Gastroesophageal sphincter (tissue), 4 donors: ENCODE data around the gene NAALADL2. TPM values are rescaled to one million over a fixed set of nuclear protein-coding genes. Genes with fewer than 3 reads are reported as not detected.

Source experiments
- ATAC-seq: fragments of 150-250 bp; one replicate; pipeline ENCODE4 v1.9.1; 2016; ENCODE audit warnings: mild to moderate bottlenecking, moderate library complexity
- H3K27ac ChIP-seq, 4 donors: fragments of 200-600 bp; sonication (generic) in 3 of 4; 1 replicate in 3 of 4; 2 replicates in 1 of 4; pipeline ENCODE4 v1.5.1; 2016 to 2019
- H3K27me3 ChIP-seq: fragments of 200-600 bp; sonication (generic); one replicate; pipeline ENCODE4 v1.5.1; 2019
- H3K36me3 ChIP-seq, 2 donors: fragments of 200-600 bp; sonication (generic); one replicate each; pipeline ENCODE4 v1.5.1; 2019; ENCODE audit warnings: control low read depth in 1 of 2
- H3K4me1 ChIP-seq, 3 donors: fragments of 200-600 bp; sonication (generic); 1 replicate in 2 of 3; 2 replicates in 1 of 3; pipeline ENCODE4 v1.5.1; 2016 to 2019; ENCODE audit warnings: control low read depth in 2 of 3
- H3K4me3 ChIP-seq, 2 donors: fragments of 200-600 bp; sonication (generic); one replicate each; pipeline ENCODE4 v1.5.1; 2019; ENCODE audit warnings: mild to moderate bottlenecking in 1 of 2, moderate library complexity in 1 of 2
- H3K9me3 ChIP-seq, 3 donors: fragments of 200-600 bp; sonication (generic); one replicate each; pipeline ENCODE4 v1.5.1; 2017 to 2019; ENCODE audit warnings: control low read depth in 2 of 3
- CTCF ChIP-seq, 4 experiments: fragments of 200-600 bp in 2 of 4; fragments of 450-650 bp in 2 of 4; sonication (generic) in 1 of 4; IDR thresholded peaks; one replicate each; pipeline ENCODE4 v1.5.1; 2017 to 2019; ENCODE audit warnings: antibody characterized with exemption in 4 of 4, mild to moderate bottlenecking in 2 of 4, moderate library complexity in 2 of 4
- EP300 ChIP-seq: sonication (generic); formaldehyde crosslinking; IDR thresholded peaks from one replicate; pipeline ENCODE4 v1.6.1; 2017; ENCODE audit warnings: antibody characterized with exemption, mild to moderate bottlenecking
- POLR2A ChIP-seq, 2 donors: fragments of 450-650 bp; IDR thresholded peaks; one replicate each; pipeline ENCODE4 v1.6.1; 2017; ENCODE audit warnings: antibody characterized with exemption in 2 of 2, mild to moderate bottlenecking in 2 of 2, moderate library complexity in 1 of 2
- POLR2AphosphoS5 ChIP-seq: sonication (generic); formaldehyde crosslinking; IDR thresholded peaks from one replicate; pipeline ENCODE4 v1.6.1; 2017; ENCODE audit warnings: antibody characterized with exemption
- WGBS, 2 donors: methylation state at CpG; one replicate each; pipeline ENCODE4 v1.1.5; 2018; ENCODE audit warnings: low coverage in 1 of 2; 5-methylcytosine and 5-hydroxymethylcytosine counted together
- total RNA-seq, 4 donors: library from RNA; depleted of rRNA; stranded (reverse); fragments of >200 nt; gene quantifications; one replicate each; pipeline ENCODE4 v1.1.0, GENCODE V29; 2016

Gene NAALADL2
- total RNA-seq, 4 donors from 2014 or later: 3.1 to 7.4 (median 6.2) TPM

GRCh38 chr3:175837962-175838361, 978.8 kb downstream of the NAALADL2 start:
- no peaks in the 10 kb centered on the region for H3K9me3 ChIP-seq
- H3K4me3 ChIP-seq: no peak overlapping the region
- 39 to 50% methylated on average over 2 of the region's 2 CpGs for WGBS, 2 donors
- H3K27me3 ChIP-seq: no peaks in the 10 kb centered on the region
- TF ChIP-seq CTCF (IDR thresholded peaks at IDR 0.05): no peak
- TF ChIP-seq POLR2AphosphoS5: no peak
- no peak for TF ChIP-seq POLR2A (IDR thresholded peaks at IDR 0.05)
- TF ChIP-seq EP300: no peak
- H3K4me1 ChIP-seq: no peaks in the 10 kb centered on the region
- no peak for ATAC-seq
- no peaks in the 10 kb centered on the region for H3K36me3 ChIP-seq
- H3K27ac ChIP-seq: no peak overlapping the region

- Histone ChIP-seq H3K4me3 (no peak overlapping the region), H3K36me3 (no peaks in the 10 kb centered on the region), H3K27ac (no peak overlapping the region), H3K27me3 (no peaks in the 10 kb centered on the region), H3K9me3 (no peaks in the 10 kb centered on the region), H3K4me1 (no peaks in the 10 kb centered on the region)
- TF ChIP-seq POLR2AphosphoS5 (no peak), POLR2A (IDR thresholded peaks at IDR 0.05) (no peak), CTCF (IDR thresholded peaks at IDR 0.05) (no peak), EP300 (no peak)
- WGBS, 2 donors: 13 to 25% methylated on average over 2 of the region's 2 CpGs
- no peak for ATAC-seq
These were observed 980.4 kb downstream of the NAALADL2 start for GRCh38 chr3:175839366-175840005.

GRCh38 chr3:175851541-175851940, 992.4 kb downstream of the NAALADL2 start:
- no peak overlapping the region for H3K4me3 ChIP-seq
- no peak for TF ChIP-seq POLR2AphosphoS5
- TF ChIP-seq EP300: no peak
- TF ChIP-seq POLR2A (IDR thresholded peaks at IDR 0.05): no peak
- no peak for TF ChIP-seq CTCF (IDR thresholded peaks at IDR 0.05)
- H3K27ac ChIP-seq: no peak overlapping the region
- H3K4me1 ChIP-seq: no peaks in the 10 kb centered on the region
- H3K36me3 ChIP-seq: no peaks in the 10 kb centered on the region
- H3K27me3 ChIP-seq: no peaks in the 10 kb centered on the region
- no peak for ATAC-seq
- no peaks in the 10 kb centered on the region for H3K9me3 ChIP-seq
- 62 to 72% methylated on average over 7 of the region's 7 CpGs for WGBS, 2 donors

- Histone ChIP-seq H3K9me3 (no peaks in the 10 kb centered on the region), H3K27me3 (no peaks in the 10 kb centered on the region), H3K27ac (no peak overlapping the region), H3K4me3 (no peak overlapping the region), H3K4me1 (no peaks in the 10 kb centered on the region), H3K36me3 (no peaks in the 10 kb centered on the region)
- no peak for ATAC-seq
- TF ChIP-seq POLR2AphosphoS5: no peak
- TF ChIP-seq POLR2A (IDR thresholded peaks at IDR 0.05): no peak
- TF ChIP-seq EP300: no peak
- TF ChIP-seq CTCF (IDR thresholded peaks at IDR 0.05): no peak
- whole genome bisulfite sequencing, 2 donors: 85 to 96% methylated on average over 1 of the region's 1 CpG
These were observed 993.4 kb downstream of the NAALADL2 start for GRCh38 chr3:175852560-175852959.

GRCh38 chr3:175857666-175858270, 998.6 kb downstream of the NAALADL2 start:
- no peak for TF ChIP-seq CTCF (IDR thresholded peaks at IDR 0.05)
- no peak for TF ChIP-seq POLR2AphosphoS5
- TF ChIP-seq EP300: no peak
- TF ChIP-seq POLR2A (IDR thresholded peaks at IDR 0.05): no peak
- WGBS, 2 donors: 67 to 85% methylated on average over 1 to 2 of the region's 2 CpGs

More at GRCh38 chr3:175857666-175858270, 998.6 kb downstream of the NAALADL2 start:
- no peak overlapping the region for H3K4me3 ChIP-seq
- no peak for ATAC-seq
- H3K27ac ChIP-seq: no peak overlapping the region
- no peaks in the 10 kb centered on the region for H3K36me3 ChIP-seq
- H3K4me1 ChIP-seq: no peaks in the 10 kb centered on the region
- no peaks in the 10 kb centered on the region for H3K27me3 ChIP-seq
- H3K9me3 ChIP-seq: no peaks in the 10 kb centered on the region
